Sigmoid colon (tissue), 7 donors: ENCODE measurements around the gene IGIP. TPM values are rescaled to one million over a fixed set of nuclear protein-coding genes. Genes with fewer than 3 reads are reported as not detected.
A peak's percentile ranks its signal among the peaks of the same experiment; 100 is the strongest.

Experiments used
- DNase-seq: peaks from one replicate; pipeline ENCODE4 v3.0.0-alpha.2; 2019
- H3K27ac ChIP-seq, 4 donors: fragments of 200-600 bp; sonication (generic); one replicate each; pipeline ENCODE4 v1.5.1; 2016 to 2019; ENCODE audit warnings: mild to moderate bottlenecking in 1 of 4
- H3K27me3 ChIP-seq, 3 donors: fragments of 200-600 bp; sonication (generic); one replicate each; pipeline ENCODE4 v1.5.1; 2019; ENCODE audit warnings: mild to moderate bottlenecking in 1 of 3
- H3K36me3 ChIP-seq, 4 donors: fragments of 200-600 bp; sonication (generic); one replicate each; pipeline ENCODE4 v1.5.1; 2016 to 2019
- H3K4me1 ChIP-seq, 4 donors: fragments of 200-600 bp; sonication (generic); one replicate each; pipeline ENCODE4 v1.5.1; 2017 to 2019
- H3K4me3 ChIP-seq, 4 donors: fragments of 200-600 bp; sonication (generic); one replicate each; pipeline ENCODE4 v1.5.1; 2017 to 2019; ENCODE audit warnings: mild to moderate bottlenecking in 2 of 4, moderate library complexity in 1 of 4
- H3K9me3 ChIP-seq, 4 donors: fragments of 200-600 bp in 3 of 4; sonication (generic) in 3 of 4; one replicate each; pipeline versions ENCODE4 v1.5.1 to v1.6.1; 2013 to 2019
- CTCF ChIP-seq, 4 experiments: fragments of 450-650 bp in 3 of 4; fragments of 200-600 bp in 1 of 4; IDR thresholded peaks; one replicate each; pipeline ENCODE4 v1.5.1; 2016 to 2019; ENCODE audit warnings: antibody characterized with exemption in 4 of 4, mild to moderate bottlenecking in 3 of 4, moderate library complexity in 2 of 4
- EP300 ChIP-seq, 4 donors: sonication (generic); formaldehyde crosslinking; IDR thresholded peaks; one replicate each; pipeline ENCODE4 v1.6.1; 2017; ENCODE audit warnings: antibody characterized with exemption in 4 of 4
- POLR2A ChIP-seq, 2 donors: fragments of 450-650 bp; IDR thresholded peaks; one replicate each; pipeline ENCODE4 v1.6.1; 2016; ENCODE audit warnings: antibody characterized with exemption in 2 of 2, mild to moderate bottlenecking in 2 of 2, moderate library complexity in 2 of 2
- POLR2AphosphoS5 ChIP-seq, 4 donors: sonication (generic); formaldehyde crosslinking; IDR thresholded peaks; one replicate each; pipeline ENCODE4 v1.6.1; 2017; ENCODE audit warnings: antibody characterized with exemption in 4 of 4
- WGBS, 2 donors: extraction: QIAGEN DNeasy Blood & Tissue Kit; methylation state at CpG; one replicate each; pipeline ENCODE4 v1.1.7; 2013; 5-methylcytosine and 5-hydroxymethylcytosine counted together
- intact Hi-C: fragments of 100-400 bp; cut with DNase I; formaldehyde crosslinking; loops from one replicate; pipeline ENCODE4 v1.15.1; 2023
- polyA plus RNA-seq, 3 donors: library from polyadenylated mRNA; stranded (reverse); fragments of 200-250 nt; gene quantifications; one replicate each; pipeline ENCODE4 v1.2.3, GENCODE V29; 2013
- total RNA-seq, 4 donors: library from RNA; depleted of rRNA; stranded (reverse); fragments of >200 nt; gene quantifications; one replicate each; pipeline ENCODE4 v1.1.0, GENCODE V29; 2016
- donor health status: healthy with polysubstance abuse.
- donor health status: Bipolar disorder and iron deficiency.
- donor health status: healthy.

The IGIP gene
- total and polyA plus RNA-seq, 7 donors: 3.5 to 35.2 (median 24.7) TPM

- Histone ChIP-seq H3K9me3 (no peaks in the 10 kb centered on the region), H3K4me3 (no peak overlapping the region), H3K27me3 (no peaks in the 10 kb centered on the region), H3K36me3 (no peaks in the 10 kb centered on the region), H3K4me1 (peaks cover 0 to 9% (median 8%) of the 10 kb centered on the region in 4 donors), H3K27ac (peak overlapping the region in 2 of 4 donors; percentile 31 to 39)
- no peak for TF ChIP-seq CTCF (IDR thresholded peaks at IDR 0.05)
- TF ChIP-seq POLR2A (IDR thresholded peaks at IDR 0.05): no peak
- no peak for TF ChIP-seq EP300 (IDR thresholded peaks at IDR 0.05)
- no peak for TF ChIP-seq POLR2AphosphoS5 (IDR thresholded peaks at IDR 0.05)
- intact Hi-C loops: no loop called here
- 21 to 39% methylated on average over 4 of the region's 4 CpGs for WGBS, 2 donors
- peak; percentile 72 for DNase-seq
Observed at GRCh38 chr5:140084541-140084940, 41.2 kb upstream of the IGIP start.

GRCh38 chr5:140090251-140090650 is 35.5 kb upstream of the IGIP start:
- Histone ChIP-seq H3K4me3 (no peak overlapping the region), H3K9me3 (peaks cover 0 to 3% (median 0%) of the 10 kb centered on the region in 4 donors), H3K36me3 (no peaks in the 10 kb centered on the region), H3K4me1 (no peaks in the 10 kb centered on the region), H3K27me3 (no peaks in the 10 kb centered on the region), H3K27ac (no peak overlapping the region)
- DNase-seq: no peak
- intact Hi-C loops: no loop called here
- 86% methylated on average over 1 of the region's 1 CpG for WGBS, 2 donors
- TF ChIP-seq POLR2AphosphoS5 (IDR thresholded peaks at IDR 0.05) (no peak), CTCF (IDR thresholded peaks at IDR 0.05) (no peak), POLR2A (IDR thresholded peaks at IDR 0.05) (no peak), EP300 (IDR thresholded peaks at IDR 0.05) (no peak)

GRCh38 chr5:140093179-140093578 is 32.6 kb upstream of the IGIP start:
- intact Hi-C loops: no loop called here
- no peak for DNase-seq
- no peak overlapping the region for H3K4me3 ChIP-seq
- H3K9me3 ChIP-seq: peaks cover 0 to 3% (median 0%) of the 10 kb centered on the region in 4 donors
- TF ChIP-seq POLR2A (IDR thresholded peaks at IDR 0.05) (no peak), CTCF (IDR thresholded peaks at IDR 0.05) (no peak)
- no peaks in the 10 kb centered on the region for H3K4me1 ChIP-seq
- H3K27ac ChIP-seq: no peak overlapping the region
- no peaks in the 10 kb centered on the region for H3K27me3 ChIP-seq
- no peaks in the 10 kb centered on the region for H3K36me3 ChIP-seq
- 16 to 60% methylated on average over 1 of the region's 1 CpG for WGBS, 2 donors

- no peaks in the 10 kb centered on the region for H3K36me3 ChIP-seq
- intact Hi-C loops: no loop called here
- no peaks in the 10 kb centered on the region for H3K4me1 ChIP-seq
- H3K27ac ChIP-seq: no peak overlapping the region
- 71 to 85% methylated on average over 1 of the region's 1 CpG for WGBS, 2 donors
- H3K9me3 ChIP-seq: peaks cover 0 to 3% (median 0%) of the 10 kb centered on the region in 4 donors
- DNase-seq: no peak
- H3K27me3 ChIP-seq: no peaks in the 10 kb centered on the region
- H3K4me3 ChIP-seq: no peak overlapping the region
- TF ChIP-seq POLR2AphosphoS5 (IDR thresholded peaks at IDR 0.05): no peak
- TF ChIP-seq EP300 (IDR thresholded peaks at IDR 0.05): no peak
- no peak for TF ChIP-seq CTCF (IDR thresholded peaks at IDR 0.05)
- no peak for TF ChIP-seq POLR2A (IDR thresholded peaks at IDR 0.05)
Observed at GRCh38 chr5:140093866-140094265, 31.9 kb upstream of the IGIP start.

GRCh38 chr5:140094889-140095288 is 30.8 kb upstream of the IGIP start:
- no peak for DNase-seq
- Histone ChIP-seq H3K4me3 (no peak overlapping the region), H3K27ac (no peak overlapping the region), H3K4me1 (no peaks in the 10 kb centered on the region), H3K27me3 (no peaks in the 10 kb centered on the region), H3K9me3 (peaks cover 0 to 3% (median 0%) of the 10 kb centered on the region in 4 donors), H3K36me3 (no peaks in the 10 kb centered on the region)
- intact Hi-C loops: no loop called here
- TF ChIP-seq EP300 (IDR thresholded peaks at IDR 0.05): no peak
- TF ChIP-seq POLR2AphosphoS5 (IDR thresholded peaks at IDR 0.05): no peak
- TF ChIP-seq CTCF (IDR thresholded peaks at IDR 0.05): no peak
- no peak for TF ChIP-seq POLR2A (IDR thresholded peaks at IDR 0.05)
